ENCODE measurements around the gene MXRA7.
A peak's percentile ranks its signal among the peaks of the same experiment; 100 is the strongest.

MXRA7 gene

DNA sequence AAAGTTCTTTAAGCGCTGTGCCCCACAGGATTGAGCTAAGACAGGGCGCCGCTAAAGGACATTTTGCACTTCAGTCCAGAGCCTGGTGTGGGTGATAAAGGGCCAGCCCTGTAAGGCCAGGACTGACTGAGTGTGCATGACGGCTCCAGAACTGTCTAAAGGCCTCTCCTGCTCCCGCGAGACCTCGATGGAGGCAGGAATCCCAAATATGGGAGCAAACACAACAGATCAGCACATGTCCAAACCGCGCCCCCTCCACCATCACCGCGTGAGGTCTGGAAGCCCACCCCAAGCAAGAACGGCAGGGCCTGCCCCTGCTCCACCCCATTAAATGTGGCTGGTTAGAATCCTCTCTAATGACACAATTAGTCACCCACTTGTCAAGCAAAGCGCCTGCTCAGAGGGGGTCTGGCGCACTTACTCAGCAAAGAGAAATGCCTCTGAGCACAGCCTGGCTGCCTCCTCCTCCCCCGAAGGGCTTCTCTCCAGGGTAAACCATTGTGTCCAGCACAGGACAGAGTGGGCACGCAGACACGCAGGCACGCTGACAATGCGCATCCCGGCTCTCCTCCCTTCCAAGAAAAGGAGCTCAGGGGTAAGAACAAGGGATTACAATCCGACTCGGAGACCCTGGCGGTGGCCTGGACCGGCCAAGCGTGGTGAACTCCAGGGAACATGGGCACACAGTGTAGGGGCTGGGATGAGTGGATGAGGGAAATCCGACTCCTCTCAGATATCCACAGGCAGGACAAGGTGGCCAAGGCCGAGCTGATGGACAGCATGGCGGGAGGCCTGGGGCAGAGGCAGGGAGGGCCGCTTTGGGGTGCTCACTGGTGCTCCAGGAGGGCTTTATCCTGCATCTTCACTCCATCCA is 1.5 kb downstream of the MXRA7 start:
- Histone ChIP-seq H3K4me1 (ENCODE audit: control insufficient read depth, insufficient read depth, low read length) (peaks cover 27% of the 10 kb centered on the region), H3K9me3 (ENCODE audit: control insufficient read depth, insufficient read depth, low read depth, low read length) (no peaks in the 10 kb centered on the region), H3K4me3 (ENCODE audit: low read depth, low read length) (peak overlapping the region; percentile 65), H3K36me3 (ENCODE audit: control insufficient read depth in 2 of 2, insufficient read depth in 1 of 2, low read length in 2 of 2) (peaks cover 5 to 35% of the 10 kb centered on the region in 2 experiments; a peak in 2 of 3 replicates), H3K27ac (ENCODE audit: extremely low read depth, low read depth, low read length) (peak overlapping the region; percentile 87)
- ChIA-PET POLR2A (interaction anchor here (0.6 to 3.5 kb wide), 13 partner anchors 7 to 385 kb away, joined by 3 to 22 read pairs (median 3); partner anchors contain the start of genes JMJD6 and METTL23), CTCF (interaction anchor here (0.6 to 4.6 kb wide), 14 partner anchors 10 to 695 kb away, joined by 3 to 22 read pairs (median 4); no protein-coding TSS in a partner anchor)
- TF ChIP-seq KLF16 (tag by site-specific recombination; IDR thresholded peaks at IDR 0.05) (peak; percentile 73; the same call in 1 of the 2 replicates), GFI1B (tag by site-specific recombination; IDR thresholded peaks at IDR 0.05) (no peak), ZBTB17 (tag by site-specific recombination; IDR thresholded peaks at IDR 0.05) (peak; percentile 76), GLIS1 (tag by site-specific recombination; IDR thresholded peaks at IDR 0.05) (peak; percentile 100), ZNF10 (tag by site-specific recombination; IDR thresholded peaks at IDR 0.05) (peak; percentile 98), ZXDB (tag by site-specific recombination; IDR thresholded peaks at IDR 0.05) (peak; percentile 88), ZSCAN30 (tag by site-specific recombination; IDR thresholded peaks at IDR 0.05) (peak; percentile 80; the same call in 1 of the 2 replicates), ZNF335 (tag by site-specific recombination; conservative IDR thresholded peaks at IDR 0.05) (peak; percentile 25), SCRT1 (tag by site-specific recombination; IDR thresholded peaks at IDR 0.05; ENCODE audit: borderline replicate concordance) (no peak; the same call in 1 of the 2 replicates), ZNF624 (tag by site-specific recombination; IDR thresholded peaks at IDR 0.05) (no peak), ZNF169 (tag by site-specific recombination; IDR thresholded peaks at IDR 0.05) (no peak), ZNF274 (IDR thresholded peaks at IDR 0.05; ENCODE audit: low read length) (no peak), ZNF274 (tag by site-specific recombination; IDR thresholded peaks at IDR 0.05; ENCODE audit: borderline replicate concordance) (no peak), ZNF629 (tag by site-specific recombination; IDR thresholded peaks at IDR 0.05) (peak; percentile 89), ZIC2 (tag by site-specific recombination; IDR thresholded peaks at IDR 0.05) (peak; percentile 90), ZNF768 (tag by site-specific recombination; IDR thresholded peaks at IDR 0.05) (no peak), ZNF558 (tag by site-specific recombination; IDR thresholded peaks at IDR 0.05) (no peak), ZNF157 (tag by site-specific recombination; IDR thresholded peaks at IDR 0.05) (no peak), ZNF560 (tag by site-specific recombination; IDR thresholded peaks at IDR 0.05; ENCODE audit: borderline replicate concordance) (no peak), HOXC10 (CRISPR knock-in tag; IDR thresholded peaks at IDR 0.05) (no peak), ZNF76 (tag by site-specific recombination; IDR thresholded peaks at IDR 0.05; ENCODE audit: borderline replicate concordance, low read depth) (no peak), ZNF398 (tag by site-specific recombination; IDR thresholded peaks at IDR 0.05) (peak; percentile 98), ZNF184 (tag by site-specific recombination; IDR thresholded peaks at IDR 0.05) (0 out of 2 replicates have a peak, but pooled peaks have one; percentile 63), SP2 (tag by site-specific recombination; IDR thresholded peaks at IDR 0.05) (peak; percentile 87), ZNF391 (tag by site-specific recombination; IDR thresholded peaks at IDR 0.05; ENCODE audit: borderline replicate concordance, low read depth) (peak; percentile 77), FEZF1 (tag by site-specific recombination; IDR thresholded peaks at IDR 0.05) (0 out of 2 replicates have a peak, but pooled peaks have one; percentile 29), ZNF529 (tag by site-specific recombination; IDR thresholded peaks at IDR 0.05; ENCODE audit: insufficient replicate concordance) (no peak), ZNF433 (tag by site-specific recombination; IDR thresholded peaks at IDR 0.05; ENCODE audit: low read depth) (no peak), ZNF580 (tag by site-specific recombination; IDR thresholded peaks at IDR 0.05) (no peak), ZFP41 (tag by site-specific recombination; IDR thresholded peaks at IDR 0.05; ENCODE audit: borderline replicate concordance) (no peak)
- TF ChIP-seq, protein P1, sequence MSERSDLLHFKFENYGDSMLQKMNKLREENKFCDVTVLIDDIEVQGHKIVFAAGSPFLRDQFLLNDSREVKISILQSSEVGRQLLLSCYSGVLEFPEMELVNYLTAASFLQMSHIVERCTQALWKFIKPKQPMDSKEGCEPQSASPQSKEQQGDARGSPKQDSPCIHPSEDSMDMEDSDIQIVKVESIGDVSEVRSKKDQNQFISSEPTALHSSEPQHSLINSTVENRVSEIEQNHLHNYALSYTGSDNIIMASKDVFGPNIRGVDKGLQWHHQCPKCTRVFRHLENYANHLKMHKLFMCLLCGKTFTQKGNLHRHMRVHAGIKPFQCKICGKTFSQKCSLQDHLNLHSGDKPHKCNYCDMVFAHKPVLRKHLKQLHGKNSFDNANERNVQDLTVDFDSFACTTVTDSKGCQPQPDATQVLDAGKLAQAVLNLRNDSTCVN (tag by site-specific recombination; optimal IDR thresholded peaks at IDR 0.05): peak; percentile 32
- TF ChIP-seq, protein P2, sequence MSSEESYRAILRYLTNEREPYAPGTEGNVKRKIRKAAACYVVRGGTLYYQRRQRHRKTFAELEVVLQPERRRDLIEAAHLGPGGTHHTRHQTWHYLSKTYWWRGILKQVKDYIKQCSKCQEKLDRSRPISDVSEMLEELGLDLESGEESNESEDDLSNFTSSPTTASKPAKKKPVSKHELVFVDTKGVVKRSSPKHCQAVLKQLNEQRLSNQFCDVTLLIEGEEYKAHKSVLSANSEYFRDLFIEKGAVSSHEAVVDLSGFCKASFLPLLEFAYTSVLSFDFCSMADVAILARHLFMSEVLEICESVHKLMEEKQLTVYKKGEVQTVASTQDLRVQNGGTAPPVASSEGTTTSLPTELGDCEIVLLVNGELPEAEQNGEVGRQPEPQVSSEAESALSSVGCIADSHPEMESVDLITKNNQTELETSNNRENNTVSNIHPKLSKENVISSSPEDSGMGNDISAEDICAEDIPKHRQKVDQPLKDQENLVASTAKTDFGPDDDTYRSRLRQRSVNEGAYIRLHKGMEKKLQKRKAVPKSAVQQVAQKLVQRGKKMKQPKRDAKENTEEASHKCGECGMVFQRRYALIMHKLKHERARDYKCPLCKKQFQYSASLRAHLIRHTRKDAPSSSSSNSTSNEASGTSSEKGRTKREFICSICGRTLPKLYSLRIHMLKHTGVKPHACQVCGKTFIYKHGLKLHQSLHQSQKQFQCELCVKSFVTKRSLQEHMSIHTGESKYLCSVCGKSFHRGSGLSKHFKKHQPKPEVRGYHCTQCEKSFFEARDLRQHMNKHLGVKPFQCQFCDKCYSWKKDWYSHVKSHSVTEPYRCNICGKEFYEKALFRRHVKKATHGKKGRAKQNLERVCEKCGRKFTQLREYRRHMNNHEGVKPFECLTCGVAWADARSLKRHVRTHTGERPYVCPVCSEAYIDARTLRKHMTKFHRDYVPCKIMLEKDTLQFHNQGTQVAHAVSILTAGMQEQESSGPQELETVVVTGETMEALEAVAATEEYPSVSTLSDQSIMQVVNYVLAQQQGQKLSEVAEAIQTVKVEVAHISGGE (tag by site-specific recombination; conservative IDR thresholded peaks at IDR 0.05; ENCODE audit: low read depth): no peak

Measured in HEK293 (cell line).